Measurements from ENCODE around the gene BHLHA9. TPM values are rescaled to one million over a fixed set of nuclear protein-coding genes. Genes with fewer than 3 reads are reported as not detected.

Gene BHLHA9
- total and polyA plus RNA-seq, 2 of the 8 experiments (the other 6 are each of a cell fraction or from before 2014, with no cell fraction given): 0.29 to 0.34 TPM

DNA sequence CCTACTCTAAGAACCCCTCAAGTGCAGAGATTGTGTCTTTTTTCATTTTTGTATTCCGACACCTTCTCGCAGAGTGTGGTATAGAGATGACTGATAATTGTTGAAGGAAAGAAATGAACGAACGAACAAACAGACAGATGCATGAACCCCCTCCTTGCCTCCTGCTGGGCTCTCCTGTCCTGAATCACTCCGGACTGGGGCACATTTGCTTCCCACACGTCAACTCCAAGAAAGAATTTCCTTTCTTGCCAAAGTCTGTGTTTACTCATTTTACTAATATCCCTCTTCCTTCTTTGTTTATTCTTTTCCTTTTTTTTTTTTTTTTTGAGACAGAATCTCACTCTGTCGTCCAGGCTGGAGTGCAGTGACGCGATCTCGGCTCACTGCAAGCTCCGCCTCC, 37.5 kb upstream of the BHLHA9 start:
- Histone ChIP-seq H3K23me2 (ENCODE audit: low read depth, low read length) (peaks cover 3% of the 10 kb centered on the region; the same call in 1 of the 2 replicates), H3K9me3 (ENCODE audit: insufficient read depth in 2 of 2, low read depth in 1 of 2, low read length in 1 of 2) (peaks cover 0 to 3% of the 10 kb centered on the region in 2 experiments; a peak in 1 of 4 replicates), H3K79me1 (ENCODE audit: low read depth, low read length) (no peaks in the 10 kb centered on the region), H3K18ac (ENCODE audit: extremely low read depth, low read length) (no peak overlapping the region), H2AK5ac (ENCODE audit: low read depth, low read length) (no peak overlapping the region), H3K4ac (replicated peaks; ENCODE audit: insufficient read length, low read depth, low read length) (no peak overlapping the region), H4K5ac (ENCODE audit: insufficient read length, low read depth, low read length) (no peak overlapping the region), H2BK12ac (ENCODE audit: low read depth, low read length) (no peak overlapping the region), H2BK5ac (ENCODE audit: low read depth, low read length) (no peak overlapping the region), H4K91ac (replicated peaks; ENCODE audit: insufficient read length, low read length) (no peak overlapping the region), H2BK120ac (replicated peaks; ENCODE audit: low read depth, low read length) (no peak overlapping the region), H3K27ac (ENCODE audit: low read depth, low read length) (no peak overlapping the region), H4K20me1 (replicated peaks in 1 of 2; ENCODE audit: control insufficient read depth in 1 of 2, insufficient read depth in 2 of 2, low read length in 2 of 2) (peaks cover 0 to 1% of the 10 kb centered on the region in 2 experiments), H3K4me3 (ENCODE audit: extremely low read depth in 1 of 4, insufficient read depth in 2 of 4, low read depth in 3 of 4, low read length in 4 of 4) (no peak overlapping the region), H2BK20ac (ENCODE audit: low read length) (no peak overlapping the region), H3K14ac (ENCODE audit: insufficient read length) (no peak overlapping the region), H4K8ac (ENCODE audit: extremely low read depth, insufficient read depth, low read length) (no peak overlapping the region), H2BK15ac (ENCODE audit: low read length) (no peak overlapping the region), H3K36me3 (ENCODE audit: control insufficient read depth in 2 of 4, insufficient read depth in 4 of 4, low read length in 3 of 4) (peaks cover 0 to 11% (median 0%) of the 10 kb centered on the region in 4 experiments; a peak in 1 of 8 replicates), H3K9ac (replicated peaks in 1 of 4; ENCODE audit: extremely low read depth in 1 of 4, low read depth in 3 of 4, low read length in 3 of 4) (no peak overlapping the region), H3K79me2 (ENCODE audit: control insufficient read depth in 1 of 2, insufficient read depth in 2 of 2, low read length in 2 of 2) (no peaks in the 10 kb centered on the region), H3K27me3 (replicated peaks in 1 of 4; ENCODE audit: control insufficient read depth in 3 of 4, extremely low read depth in 1 of 4, insufficient read depth in 3 of 4, low read length in 3 of 4) (peaks cover 30 to 44% (median 38%) of the 10 kb centered on the region in 4 experiments), H2AFZ (ENCODE audit: low read length) (no peak overlapping the region), H3K4me2 (ENCODE audit: insufficient read depth in 1 of 2, low read depth in 2 of 2, low read length in 2 of 2) (no peak overlapping the region), H3K23ac (ENCODE audit: insufficient read length) (no peak overlapping the region), H3K56ac (replicated peaks; ENCODE audit: insufficient read length, low read depth, low read length) (no peak overlapping the region), H3K4me1 (replicated peaks in 1 of 4; ENCODE audit: control insufficient read depth in 3 of 4, insufficient read depth in 4 of 4, low read length in 3 of 4) (peaks cover 0 to 4% (median 0%) of the 10 kb centered on the region in 4 experiments; a peak in 3 of 7 replicates)
- ChIA-PET CTCF (ENCODE audit: partially characterized antibody) (no interaction called here), POLR2A (ENCODE audit: partially characterized antibody) (no interaction called here)
- DNase-seq (ENCODE audit: low read depth in 1 of 2, low spot score in 2 of 2) (no peak), FAIRE-seq (no peak)
- TF ChIP-seq, protein P1, sequence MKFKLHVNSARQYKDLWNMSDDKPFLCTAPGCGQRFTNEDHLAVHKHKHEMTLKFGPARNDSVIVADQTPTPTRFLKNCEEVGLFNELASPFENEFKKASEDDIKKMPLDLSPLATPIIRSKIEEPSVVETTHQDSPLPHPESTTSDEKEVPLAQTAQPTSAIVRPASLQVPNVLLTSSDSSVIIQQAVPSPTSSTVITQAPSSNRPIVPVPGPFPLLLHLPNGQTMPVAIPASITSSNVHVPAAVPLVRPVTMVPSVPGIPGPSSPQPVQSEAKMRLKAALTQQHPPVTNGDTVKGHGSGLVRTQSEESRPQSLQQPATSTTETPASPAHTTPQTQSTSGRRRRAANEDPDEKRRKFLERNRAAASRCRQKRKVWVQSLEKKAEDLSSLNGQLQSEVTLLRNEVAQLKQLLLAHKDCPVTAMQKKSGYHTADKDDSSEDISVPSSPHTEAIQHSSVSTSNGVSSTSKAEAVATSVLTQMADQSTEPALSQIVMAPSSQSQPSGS (IDR thresholded peaks at IDR 0.05; ENCODE audit: low read length): no peak
- TF ChIP-seq POU5F1 (IDR thresholded peaks at IDR 0.05; ENCODE audit: low read depth, low read length): no peak
- TF ChIP-seq GTF2F1 (IDR thresholded peaks at IDR 0.05; ENCODE audit: borderline replicate concordance, low read depth, low read length): no peak
- TF ChIP-seq KDM1A (IDR thresholded peaks at IDR 0.05; ENCODE audit: borderline replicate concordance, low read length): no peak
- no peak for TF ChIP-seq CTBP2 (IDR thresholded peaks at IDR 0.05; ENCODE audit: borderline replicate concordance, insufficient read depth, insufficient read length, low read length)
- no peak for TF ChIP-seq ASH2L (IDR thresholded peaks at IDR 0.05; ENCODE audit: low read length)
- TF ChIP-seq BRCA1 (IDR thresholded peaks at IDR 0.05; ENCODE audit: low read depth, low read length): no peak
- TF ChIP-seq TEAD4 (IDR thresholded peaks at IDR 0.05; ENCODE audit: low read depth, low read length): no peak
- TF ChIP-seq YY1 (IDR thresholded peaks at IDR 0.05; ENCODE audit: low read depth, low read length): no peak
- TF ChIP-seq RFX5 (IDR thresholded peaks at IDR 0.05; ENCODE audit: borderline replicate concordance, low read depth, low read length): no peak
- 83% methylated on average over 6 of the region's 11 CpGs; no CpG with 5 or more reads in 1 of the 2 experiments for WGBS, 2 experiments (ENCODE audit: extremely low coverage in 1 of 2, insufficient coverage in 1 of 2, insufficient read length in 1 of 2, insufficient replicate concordance in 2 of 2, low coverage in 1 of 2, low lambda C conversion rate in 2 of 2, missing lambda C conversion rate in 1 of 2)
